MG63 (cell line): Measurements from ENCODE around the gene TLE3. TPM values are rescaled to one million over a fixed set of nuclear protein-coding genes. Genes with fewer than 3 reads are reported as not detected.

Experiments
- DNase-seq: peaks from one replicate; pipeline ENCODE4 v3.0.0-alpha.2; 2020
- H3K27me3 ChIP-seq: fragments of 250-450 bp; sonication (Bioruptor Pico); 2 replicates; pipeline ENCODE4 v1.5.1; 2020; ENCODE audit warnings: mild to moderate bottlenecking, moderate library complexity
- H3K36me3 ChIP-seq: fragments of 250-450 bp; sonication (Bioruptor Pico); 2 replicates; pipeline ENCODE4 v1.5.1; 2020; ENCODE audit warnings: mild to moderate bottlenecking, moderate library complexity
- H3K4me3 ChIP-seq: fragments of 250-450 bp; sonication (Bioruptor Pico); 2 replicates; pipeline ENCODE4 v1.5.1; 2020; ENCODE audit warnings: mild to moderate bottlenecking, moderate library complexity
- H3K9me3 ChIP-seq: fragments of 250-450 bp; sonication (Bioruptor Pico); 2 replicates; pipeline ENCODE4 v1.5.1; 2020; ENCODE audit warnings: mild to moderate bottlenecking, moderate library complexity
- total RNA-seq: library from RNA; depleted of rRNA; stranded (reverse); fragments of >200 nt; shearing (Covaris generic); gene quantifications from 2 replicates; pipeline ENCODE4 v1.2.3, GENCODE V29; 2014; ENCODE audit warnings: low replicate concordance

Gene TLE3
- total RNA-seq, 1 experiment from 2014 or later: 42.9 TPM

- no peak overlapping the region for H3K4me3 ChIP-seq
- no peak for DNase-seq
- H3K36me3 ChIP-seq: no peaks in the 10 kb centered on the region
- H3K9me3 ChIP-seq: no peaks in the 10 kb centered on the region
- H3K27me3 ChIP-seq: no peaks in the 10 kb centered on the region
Measured at GRCh38 chr15:70001859-70002258, 95.9 kb downstream of the TLE3 start.

GRCh38 chr15:69999392-70000085 lies 98.2 kb downstream of the TLE3 start:
- no peak for DNase-seq
- Histone ChIP-seq H3K36me3 (no peaks in the 10 kb centered on the region), H3K4me3 (no peak overlapping the region), H3K27me3 (no peaks in the 10 kb centered on the region), H3K9me3 (no peaks in the 10 kb centered on the region)

- no peaks in the 10 kb centered on the region for H3K9me3 ChIP-seq
- H3K4me3 ChIP-seq: no peak overlapping the region
- no peaks in the 10 kb centered on the region for H3K36me3 ChIP-seq
- no peaks in the 10 kb centered on the region for H3K27me3 ChIP-seq
- no peak for DNase-seq
Measured at GRCh38 chr15:69998541-69999391, 99.0 kb downstream of the TLE3 start.

GRCh38 chr15:69997813-69998212 lies 99.9 kb downstream of the TLE3 start:
- H3K4me3 ChIP-seq: no peak overlapping the region
- H3K9me3 ChIP-seq: no peaks in the 10 kb centered on the region
- H3K27me3 ChIP-seq: no peaks in the 10 kb centered on the region
- peak; percentile 92 for DNase-seq
- no peaks in the 10 kb centered on the region for H3K36me3 ChIP-seq
